ENCODE data around the gene MAST3.

Gene MAST3

DNA sequence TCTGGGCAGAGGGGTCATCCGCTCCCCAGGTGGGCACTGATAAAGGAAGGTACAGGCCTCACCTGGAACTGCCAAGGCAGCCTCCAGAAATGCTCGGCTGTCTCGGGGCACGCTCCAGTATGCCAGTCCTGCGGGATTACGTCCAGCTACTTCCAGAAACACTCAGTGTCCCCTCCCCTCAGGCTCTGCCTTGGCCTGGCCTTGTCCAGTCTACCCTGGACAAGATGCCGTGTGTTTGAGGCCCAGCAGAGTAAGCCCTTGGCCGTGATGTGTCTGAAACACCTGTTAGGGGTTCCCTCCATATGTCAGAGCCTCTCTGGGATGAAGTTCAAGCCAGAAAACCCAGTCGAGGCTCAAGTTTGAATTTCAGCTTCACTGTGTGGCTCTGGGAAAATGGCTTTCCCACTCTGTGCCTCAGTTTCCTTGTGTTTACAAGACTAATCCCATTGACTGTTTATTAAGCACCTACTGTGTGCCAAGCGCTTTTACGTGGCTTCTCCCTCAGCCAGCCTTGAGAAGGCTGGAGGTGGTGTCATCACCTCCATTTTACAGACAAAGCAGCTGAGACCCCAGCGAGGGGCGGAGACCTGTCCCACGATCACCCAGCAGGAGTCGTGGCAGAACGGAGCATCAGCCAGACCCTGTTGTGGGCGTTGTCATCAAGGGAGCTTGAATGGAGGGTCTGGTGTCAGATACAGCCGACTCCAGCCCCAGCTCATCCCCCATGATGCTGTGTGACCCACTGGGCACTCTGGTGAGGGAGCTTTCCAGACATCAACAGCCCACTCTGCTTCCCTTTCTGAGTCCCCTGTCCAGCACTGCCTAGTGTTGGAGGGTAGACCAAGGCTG lies 53.4 kb downstream of the MAST3 start:
- H3K4me3 ChIP-seq (ENCODE audit: low read depth, low read length), result no peak overlapping the region
- DNase-seq (ENCODE audit: low read depth), result no peak

DNA sequence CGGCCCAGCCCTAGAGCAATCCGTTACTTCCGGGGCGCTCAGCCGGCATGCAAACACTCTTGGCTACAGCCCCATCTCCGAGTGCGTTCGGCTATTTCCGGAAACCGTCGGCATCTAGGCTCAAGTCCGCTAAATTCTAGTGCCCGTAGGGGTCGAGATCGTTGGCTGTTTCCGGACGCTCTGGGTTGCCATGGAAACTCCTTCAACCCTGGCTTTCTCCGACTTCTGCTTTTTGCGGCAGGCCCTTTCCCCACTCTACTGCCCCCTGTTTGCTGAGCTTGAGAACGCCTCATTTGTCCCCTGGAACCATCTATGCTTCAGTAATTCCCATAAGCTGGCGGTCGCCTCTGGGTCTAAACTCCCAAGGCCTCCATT lies 54.9 kb downstream of the MAST3 start:
- DNase-seq (ENCODE audit: low read depth), result peak; percentile 100
- TF ChIP-seq, protein P1, sequence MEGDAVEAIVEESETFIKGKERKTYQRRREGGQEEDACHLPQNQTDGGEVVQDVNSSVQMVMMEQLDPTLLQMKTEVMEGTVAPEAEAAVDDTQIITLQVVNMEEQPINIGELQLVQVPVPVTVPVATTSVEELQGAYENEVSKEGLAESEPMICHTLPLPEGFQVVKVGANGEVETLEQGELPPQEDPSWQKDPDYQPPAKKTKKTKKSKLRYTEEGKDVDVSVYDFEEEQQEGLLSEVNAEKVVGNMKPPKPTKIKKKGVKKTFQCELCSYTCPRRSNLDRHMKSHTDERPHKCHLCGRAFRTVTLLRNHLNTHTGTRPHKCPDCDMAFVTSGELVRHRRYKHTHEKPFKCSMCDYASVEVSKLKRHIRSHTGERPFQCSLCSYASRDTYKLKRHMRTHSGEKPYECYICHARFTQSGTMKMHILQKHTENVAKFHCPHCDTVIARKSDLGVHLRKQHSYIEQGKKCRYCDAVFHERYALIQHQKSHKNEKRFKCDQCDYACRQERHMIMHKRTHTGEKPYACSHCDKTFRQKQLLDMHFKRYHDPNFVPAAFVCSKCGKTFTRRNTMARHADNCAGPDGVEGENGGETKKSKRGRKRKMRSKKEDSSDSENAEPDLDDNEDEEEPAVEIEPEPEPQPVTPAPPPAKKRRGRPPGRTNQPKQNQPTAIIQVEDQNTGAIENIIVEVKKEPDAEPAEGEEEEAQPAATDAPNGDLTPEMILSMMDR (IDR thresholded peaks at IDR 0.05; ENCODE audit: insufficient read depth, low read depth, low read length, missing control alignments), result peak; percentile 80
- peak overlapping the region; percentile 71 for H3K4me3 ChIP-seq (ENCODE audit: low read depth, low read length)

More for the DNA sequence above, 53.4 kb downstream of the MAST3 start:
- TF ChIP-seq, protein P1 (IDR thresholded peaks at IDR 0.05; ENCODE audit: insufficient read depth, low read depth, low read length, missing control alignments), result no peak

- H3K4me3 ChIP-seq (ENCODE audit: low read depth, low read length), result peak within 1 kb of the TSS; percentile 95
- peak; percentile 99 for DNase-seq (ENCODE audit: low read depth)
- TF ChIP-seq, protein P1 (IDR thresholded peaks at IDR 0.05; ENCODE audit: insufficient read depth, low read depth, low read length, missing control alignments), result no peak
Observed at GRCh38 chr19:18152817-18153555, 55.4 kb downstream of the MAST3 start, which contains the start of gene PIK3R2. TSS of gene PIK3R2 (plus strand) at chr19:18153163. CDS start at chr19:18155880, 2,717 bp downstream.

GRCh38 chr19:18153556-18154134 lies 56.1 kb downstream of the MAST3 start:
- DNase-seq (ENCODE audit: low read depth), result no peak
- H3K4me3 ChIP-seq (ENCODE audit: low read depth, low read length), result peak overlapping the region; percentile 95
- TF ChIP-seq, protein P1 (IDR thresholded peaks at IDR 0.05; ENCODE audit: insufficient read depth, low read depth, low read length, missing control alignments), result no peak

DNA sequence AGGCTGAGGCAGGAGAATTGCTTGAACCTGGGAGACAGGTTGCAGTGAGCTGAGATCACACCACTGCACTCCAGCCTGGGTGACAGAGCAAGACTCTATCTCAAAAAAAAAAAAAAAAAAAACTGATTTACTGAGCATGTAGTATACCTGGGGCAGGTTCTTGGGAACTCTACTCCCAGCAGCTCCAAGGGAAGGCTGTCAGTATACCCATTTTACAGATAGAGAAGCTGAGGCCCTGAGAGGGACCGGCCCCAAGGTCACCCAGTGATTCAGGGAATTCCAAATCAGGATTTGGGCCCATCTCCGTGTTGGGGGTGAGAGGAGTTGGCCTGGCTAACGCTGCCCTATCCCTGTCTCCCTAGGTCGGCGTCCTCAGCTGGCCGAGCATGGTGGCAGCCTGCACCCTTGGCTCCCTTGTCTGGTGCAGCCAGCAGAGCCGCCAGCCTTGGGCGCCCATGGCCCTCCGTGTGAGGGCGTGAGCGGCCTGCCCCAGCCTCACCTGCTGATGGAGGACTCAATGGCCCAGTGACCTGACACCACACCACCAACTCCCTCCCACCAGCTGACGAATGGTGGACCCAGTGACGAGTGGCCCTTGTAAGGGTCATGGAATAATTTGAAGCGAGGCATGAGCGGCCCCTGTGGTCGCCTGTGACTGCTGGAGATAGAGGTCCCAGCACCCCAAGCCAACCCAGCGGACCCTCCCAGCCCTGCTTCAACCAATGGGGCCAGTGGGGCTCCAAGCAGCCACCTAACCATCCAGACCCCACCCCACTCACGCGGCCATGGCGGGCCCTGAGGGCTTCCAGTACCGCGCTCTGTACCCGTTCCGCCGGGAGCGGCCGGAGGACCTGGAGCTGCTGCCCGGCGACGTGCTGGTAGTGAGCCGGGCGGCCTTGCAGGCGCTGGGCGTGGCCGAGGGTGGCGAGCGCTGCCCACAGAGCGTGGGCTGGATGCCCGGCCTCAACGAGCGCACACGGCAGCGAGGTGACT lies 57.8 kb downstream of the MAST3 start:
- TF ChIP-seq, protein P1 (IDR thresholded peaks at IDR 0.05; ENCODE audit: insufficient read depth, low read depth, low read length, missing control alignments), result no peak
- DNase-seq (ENCODE audit: low read depth), result no peak
- no peak overlapping the region for H3K4me3 ChIP-seq (ENCODE audit: low read depth, low read length)

DNA sequence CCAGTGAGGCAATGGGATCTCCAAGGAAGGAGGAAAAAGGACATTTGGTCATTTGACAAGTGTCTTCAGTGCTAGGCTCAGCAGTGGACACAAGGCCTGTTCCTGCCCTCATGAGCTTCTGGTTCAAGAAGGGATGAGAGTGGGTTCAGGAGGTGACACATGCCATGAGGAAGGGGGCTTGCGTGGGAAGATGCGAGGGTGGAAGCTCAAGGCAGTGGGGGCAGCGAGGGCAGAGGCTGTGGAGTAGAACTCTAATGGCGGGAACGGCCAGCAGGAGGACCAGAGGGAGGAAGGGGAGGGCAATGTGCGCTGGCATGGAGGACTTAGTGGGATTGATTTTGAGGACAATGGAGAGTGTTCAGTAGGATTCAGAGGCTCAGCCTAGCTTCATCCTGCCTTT lies 58.7 kb downstream of the MAST3 start:
- DNase-seq (ENCODE audit: low read depth), result no peak
- no peak overlapping the region for H3K4me3 ChIP-seq (ENCODE audit: low read depth, low read length)
- TF ChIP-seq, protein P1 (IDR thresholded peaks at IDR 0.05; ENCODE audit: insufficient read depth, low read depth, low read length, missing control alignments), result no peak

Data from GM12865 (cell line).